BLaER1 (cell line): ENCODE data around the gene PDE7B.

ENCODE experiments used
- H3K27ac ChIP-seq: shearing (Covaris generic); formaldehyde crosslinking; 2 replicates; pipeline ENCODE4 v1.8.1; 2022
- H3K27me3 ChIP-seq: shearing (Covaris generic); formaldehyde crosslinking; 2 replicates; pipeline ENCODE4 v1.8.1; 2022
- H3K36me3 ChIP-seq: shearing (Covaris generic); formaldehyde crosslinking; 2 replicates; pipeline ENCODE4 v1.8.1; 2022
- H3K4me1 ChIP-seq: shearing (Covaris generic); formaldehyde crosslinking; 2 replicates; pipeline ENCODE4 v1.8.1; 2022
- H3K4me2 ChIP-seq: shearing (Covaris generic); formaldehyde crosslinking; 2 replicates; pipeline ENCODE4 v1.8.1; 2022
- H3K4me3 ChIP-seq: shearing (Covaris generic); formaldehyde crosslinking; 2 replicates; pipeline ENCODE4 v1.8.1; 2022
- H3K9ac ChIP-seq: shearing (Covaris generic); formaldehyde crosslinking; 2 replicates; pipeline ENCODE4 v1.8.1; 2022
- H3K9me3 ChIP-seq: shearing (Covaris generic); formaldehyde crosslinking; 2 replicates; pipeline ENCODE4 v1.8.1; 2022
- H4K20me1 ChIP-seq: shearing (Covaris generic); formaldehyde crosslinking; 2 replicates; pipeline ENCODE4 v1.8.1; 2022
- Cebpa-rat ChIP-seq: shearing (Covaris generic); IDR thresholded peaks from 2 replicates; pipeline ENCODE4 v1.8.1; 2022

PDE7B gene

DNA sequence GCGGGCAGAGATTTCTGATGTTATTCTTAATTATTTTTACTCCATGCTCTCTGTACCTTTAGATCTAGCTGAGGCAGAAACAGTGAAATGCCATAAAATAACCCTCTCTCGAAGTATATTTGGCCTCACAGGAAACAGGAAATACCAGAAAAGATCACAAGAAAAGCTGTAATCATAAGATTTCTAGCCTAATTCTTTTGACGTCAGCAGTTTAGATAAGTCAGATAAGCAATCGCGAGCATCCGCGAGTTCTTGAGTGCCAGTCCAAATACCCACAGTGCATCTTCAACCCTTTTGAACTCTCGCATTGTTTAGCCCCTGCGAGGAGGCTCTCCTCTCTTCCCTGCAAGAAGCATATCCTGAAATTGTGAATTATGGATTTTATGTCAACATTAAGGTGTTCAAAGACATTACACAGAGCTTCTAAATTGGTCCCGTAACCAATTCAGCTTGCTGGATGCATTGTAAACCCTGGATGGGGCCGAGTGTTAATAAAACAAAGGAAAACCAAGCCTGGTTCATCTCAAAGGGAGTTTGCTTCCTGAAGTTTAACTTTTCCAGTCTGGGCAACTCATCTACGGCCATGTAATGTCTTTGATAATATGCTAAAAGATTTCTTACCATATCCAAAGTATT is 199.8 kb downstream of the PDE7B start:
- Histone ChIP-seq H3K36me3 (no peaks in the 10 kb centered on the region), H3K9me3 (no peaks in the 10 kb centered on the region), H3K27me3 (no peaks in the 10 kb centered on the region), H3K4me2 (peak overlapping the region; percentile 51), H4K20me1 (no peaks in the 10 kb centered on the region), H3K4me1 (peaks cover 22% of the 10 kb centered on the region), H3K9ac (no peak overlapping the region), H3K4me3 (no peak overlapping the region), H3K27ac (peak overlapping the region; percentile 47; the same call in 1 of the 2 replicates)
- no peak for TF ChIP-seq Cebpa-rat

GRCh38 chr6:136052031-136052430 is 200.5 kb downstream of the PDE7B start:
- Histone ChIP-seq H3K9ac (no peak overlapping the region), H3K4me2 (no peak overlapping the region), H3K27ac (no peak overlapping the region), H3K36me3 (no peaks in the 10 kb centered on the region), H3K27me3 (no peaks in the 10 kb centered on the region), H4K20me1 (no peaks in the 10 kb centered on the region), H3K4me3 (no peak overlapping the region), H3K9me3 (no peaks in the 10 kb centered on the region), H3K4me1 (peaks cover 18% of the 10 kb centered on the region)
- no peak for TF ChIP-seq Cebpa-rat

GRCh38 chr6:136058852-136059251 is 207.4 kb downstream of the PDE7B start:
- no peaks in the 10 kb centered on the region for H3K4me1 ChIP-seq
- H3K9me3 ChIP-seq: no peaks in the 10 kb centered on the region
- no peak for TF ChIP-seq Cebpa-rat
- no peak overlapping the region for H3K9ac ChIP-seq
- H3K4me3 ChIP-seq: no peak overlapping the region
- H3K36me3 ChIP-seq: no peaks in the 10 kb centered on the region
- H3K4me2 ChIP-seq: no peak overlapping the region
- H3K27me3 ChIP-seq: no peaks in the 10 kb centered on the region
- no peak overlapping the region for H3K27ac ChIP-seq
- no peaks in the 10 kb centered on the region for H4K20me1 ChIP-seq

DNA sequence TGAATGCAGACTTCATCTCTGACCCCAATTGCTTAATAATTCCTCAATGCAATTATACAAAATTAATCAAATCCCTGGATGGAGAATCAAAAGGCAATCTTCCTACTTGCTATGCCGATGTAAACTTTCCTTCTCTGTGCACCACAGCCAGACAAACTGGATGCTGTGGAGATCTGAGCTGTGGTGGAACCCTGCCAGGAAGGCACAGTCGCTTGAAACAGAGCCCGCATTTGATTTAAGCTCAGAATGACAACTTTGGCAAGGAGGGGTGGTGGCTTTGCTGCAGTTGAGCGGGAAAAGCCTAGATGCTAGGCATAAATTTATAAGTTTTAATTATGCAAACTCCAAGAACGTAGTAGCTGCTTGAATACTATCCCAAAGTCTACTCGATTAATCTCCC is 207.8 kb downstream of the PDE7B start:
- Histone ChIP-seq H4K20me1 (no peaks in the 10 kb centered on the region), H3K4me2 (no peak overlapping the region), H3K4me3 (no peak overlapping the region), H3K27me3 (no peaks in the 10 kb centered on the region), H3K4me1 (no peaks in the 10 kb centered on the region), H3K9ac (no peak overlapping the region), H3K27ac (no peak overlapping the region), H3K9me3 (no peaks in the 10 kb centered on the region), H3K36me3 (no peaks in the 10 kb centered on the region)
- no peak for TF ChIP-seq Cebpa-rat

DNA sequence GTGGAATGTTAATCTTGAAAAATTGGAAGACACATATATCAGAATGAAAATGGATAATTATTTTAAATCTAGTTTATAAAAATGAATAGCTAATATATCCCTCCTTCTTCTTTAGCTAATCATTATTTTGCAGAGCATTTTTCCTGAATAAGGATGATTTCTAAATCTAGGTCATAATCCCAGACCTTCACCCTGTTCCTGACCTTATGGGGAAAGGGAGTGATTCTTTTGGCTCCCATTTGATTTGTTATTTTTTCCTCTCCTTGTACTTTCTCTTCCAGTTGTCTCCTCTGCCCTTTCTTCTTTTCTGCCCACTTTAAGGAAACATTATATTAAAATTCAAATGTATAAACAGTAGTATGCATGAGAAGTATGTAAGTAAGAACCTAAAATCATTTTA is 208.6 kb downstream of the PDE7B start:
- Histone ChIP-seq H3K9me3 (no peaks in the 10 kb centered on the region), H3K4me3 (no peak overlapping the region), H3K4me2 (no peak overlapping the region), H3K4me1 (no peaks in the 10 kb centered on the region), H3K36me3 (no peaks in the 10 kb centered on the region), H4K20me1 (no peaks in the 10 kb centered on the region), H3K27ac (no peak overlapping the region), H3K9ac (no peak overlapping the region), H3K27me3 (no peaks in the 10 kb centered on the region)
- TF ChIP-seq Cebpa-rat: no peak

DNA sequence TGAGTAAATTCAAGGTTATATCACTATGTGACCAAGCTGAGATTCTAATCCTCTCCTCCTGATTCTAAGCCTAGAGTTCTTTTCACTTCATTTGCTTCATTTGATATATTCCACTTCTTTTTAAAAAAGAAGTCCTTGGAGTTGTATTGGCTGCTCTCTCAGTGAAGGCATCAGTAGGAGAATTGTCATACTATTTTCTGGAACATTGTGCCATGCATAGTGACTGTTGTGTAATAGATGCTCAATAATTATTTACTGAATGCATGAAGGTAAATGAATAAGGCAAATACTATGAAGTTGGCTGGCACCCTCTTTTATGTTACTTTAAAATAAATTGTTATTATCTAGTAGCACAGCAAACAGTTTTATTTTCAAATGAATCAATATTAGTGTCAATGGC is 209.3 kb downstream of the PDE7B start:
- Histone ChIP-seq H3K4me3 (no peak overlapping the region), H3K36me3 (no peaks in the 10 kb centered on the region), H3K9me3 (no peaks in the 10 kb centered on the region), H3K4me1 (peaks cover under 1% of the 10 kb centered on the region; the same call in 1 of the 2 replicates), H3K4me2 (no peak overlapping the region), H4K20me1 (no peaks in the 10 kb centered on the region), H3K9ac (no peak overlapping the region), H3K27ac (no peak overlapping the region), H3K27me3 (no peaks in the 10 kb centered on the region)
- no peak for TF ChIP-seq Cebpa-rat

DNA sequence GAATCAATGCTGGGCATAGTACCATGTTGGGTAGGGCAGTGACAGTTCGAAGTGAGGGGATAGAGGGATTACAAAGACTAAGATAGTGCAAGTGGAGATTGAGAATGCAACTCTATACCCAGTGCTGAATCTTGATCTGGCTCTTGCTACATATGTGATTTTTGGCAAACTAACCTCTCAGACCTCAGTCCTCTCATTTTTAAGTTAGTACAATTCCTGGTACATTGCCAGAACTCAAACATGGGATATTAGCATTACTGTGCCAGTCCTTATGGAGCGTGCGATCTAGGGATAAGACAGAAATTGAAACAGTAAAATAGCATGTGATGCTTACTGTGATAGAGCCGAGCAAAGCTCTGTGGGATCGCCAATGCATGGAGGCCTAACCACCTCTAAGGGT is 210.2 kb downstream of the PDE7B start:
- TF ChIP-seq Cebpa-rat: no peak
- Histone ChIP-seq H3K9ac (no peak overlapping the region), H3K27me3 (no peaks in the 10 kb centered on the region), H3K27ac (no peak overlapping the region), H3K36me3 (no peaks in the 10 kb centered on the region), H3K4me2 (no peak overlapping the region), H4K20me1 (no peaks in the 10 kb centered on the region), H3K9me3 (no peaks in the 10 kb centered on the region), H3K4me3 (no peak overlapping the region), H3K4me1 (peaks cover 4% of the 10 kb centered on the region; the same call in 1 of the 2 replicates)

DNA sequence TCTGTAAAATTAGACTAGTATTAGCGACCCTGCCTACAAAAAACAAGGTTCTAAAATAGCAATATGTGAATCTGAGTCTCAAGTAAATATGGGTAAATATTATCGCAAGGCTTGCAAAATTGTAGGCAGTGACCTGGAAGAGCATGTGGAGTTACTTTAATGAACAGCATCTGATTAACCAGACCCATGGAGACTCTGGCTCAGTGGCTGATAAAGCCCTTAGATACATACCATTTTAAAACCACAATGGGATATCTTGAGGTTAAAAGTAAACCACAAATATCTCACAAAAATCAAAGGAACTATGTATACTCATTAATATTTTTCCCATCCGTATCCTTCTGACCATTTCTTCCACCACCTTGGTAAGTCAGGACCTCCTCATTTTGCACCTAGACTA is 211.6 kb downstream of the PDE7B start:
- Histone ChIP-seq H3K9me3 (no peaks in the 10 kb centered on the region), H3K4me3 (no peak overlapping the region), H3K9ac (no peak overlapping the region), H3K27ac (no peak overlapping the region), H4K20me1 (no peaks in the 10 kb centered on the region), H3K27me3 (no peaks in the 10 kb centered on the region), H3K4me2 (no peak overlapping the region), H3K36me3 (no peaks in the 10 kb centered on the region), H3K4me1 (peaks cover 4% of the 10 kb centered on the region; the same call in 1 of the 2 replicates)
- no peak for TF ChIP-seq Cebpa-rat

DNA sequence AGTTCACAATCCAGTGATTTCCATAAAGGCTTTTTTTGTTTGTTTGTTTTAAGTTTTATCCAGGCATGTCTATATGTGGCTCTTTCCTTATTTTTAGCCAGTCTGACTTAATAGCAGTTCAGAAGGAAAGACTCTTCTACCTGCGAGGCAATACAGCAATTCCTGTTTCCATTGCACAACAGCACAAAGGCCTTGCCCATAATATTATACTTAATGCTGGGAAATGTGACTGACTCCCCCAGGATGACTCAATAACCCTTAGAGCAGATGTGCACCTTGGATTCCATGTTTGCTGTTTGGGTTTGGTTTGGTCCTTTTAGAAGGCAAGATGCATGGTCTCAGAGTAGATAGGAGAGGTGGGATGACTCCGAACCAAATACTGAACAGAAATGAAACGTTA is 214.5 kb downstream of the PDE7B start:
- Histone ChIP-seq H3K4me2 (no peak overlapping the region), H3K4me1 (peaks cover 4% of the 10 kb centered on the region; the same call in 1 of the 2 replicates), H3K4me3 (no peak overlapping the region), H3K36me3 (no peaks in the 10 kb centered on the region), H3K9me3 (no peaks in the 10 kb centered on the region), H3K27me3 (no peaks in the 10 kb centered on the region), H3K9ac (no peak overlapping the region), H4K20me1 (no peaks in the 10 kb centered on the region), H3K27ac (no peak overlapping the region)
- TF ChIP-seq Cebpa-rat: no peak

DNA sequence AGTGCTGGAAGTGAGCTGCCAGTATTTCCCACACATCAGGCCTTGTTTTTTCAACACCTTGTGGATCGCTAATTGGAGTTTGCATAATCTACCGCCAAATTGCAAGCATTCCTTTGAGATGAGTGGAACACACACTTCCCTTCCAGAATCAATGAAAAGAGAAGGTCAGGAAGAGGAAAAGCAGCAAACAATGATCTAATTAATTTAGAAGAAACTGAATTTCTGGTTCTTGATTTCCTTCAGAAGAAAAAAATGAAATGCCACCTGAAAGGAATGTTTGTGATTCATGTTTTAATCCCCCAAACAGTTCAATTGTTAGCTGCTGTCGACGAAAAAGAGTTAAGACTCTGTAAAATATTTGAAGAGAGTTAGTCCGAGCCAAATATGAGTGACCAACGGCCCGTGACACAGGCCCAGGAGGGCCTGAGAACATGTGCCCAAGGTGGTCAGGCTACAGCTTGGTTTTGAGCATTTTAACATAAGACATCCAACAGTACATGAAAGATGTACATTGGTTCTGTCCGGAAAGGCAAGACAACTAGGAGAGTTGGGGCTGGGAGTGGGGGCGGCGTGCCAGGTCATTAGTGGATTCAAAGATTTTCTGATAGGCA is 216.3 kb downstream of the PDE7B start:
- Histone ChIP-seq H3K4me3 (no peak overlapping the region), H3K27ac (no peak overlapping the region), H3K4me2 (no peak overlapping the region), H4K20me1 (no peaks in the 10 kb centered on the region), H3K4me1 (peaks cover 4% of the 10 kb centered on the region; the same call in 1 of the 2 replicates), H3K36me3 (no peaks in the 10 kb centered on the region), H3K9ac (no peak overlapping the region), H3K9me3 (no peaks in the 10 kb centered on the region), H3K27me3 (no peaks in the 10 kb centered on the region)
- TF ChIP-seq Cebpa-rat: no peak
